ENCODE results near the gene PHF21B.
"Not testable (repeated sequence)": the region's sequence is repeated elsewhere in the genome, so short reads cannot be mapped to it uniquely, and the experiment has no call there.

PHF21B gene

DNA sequence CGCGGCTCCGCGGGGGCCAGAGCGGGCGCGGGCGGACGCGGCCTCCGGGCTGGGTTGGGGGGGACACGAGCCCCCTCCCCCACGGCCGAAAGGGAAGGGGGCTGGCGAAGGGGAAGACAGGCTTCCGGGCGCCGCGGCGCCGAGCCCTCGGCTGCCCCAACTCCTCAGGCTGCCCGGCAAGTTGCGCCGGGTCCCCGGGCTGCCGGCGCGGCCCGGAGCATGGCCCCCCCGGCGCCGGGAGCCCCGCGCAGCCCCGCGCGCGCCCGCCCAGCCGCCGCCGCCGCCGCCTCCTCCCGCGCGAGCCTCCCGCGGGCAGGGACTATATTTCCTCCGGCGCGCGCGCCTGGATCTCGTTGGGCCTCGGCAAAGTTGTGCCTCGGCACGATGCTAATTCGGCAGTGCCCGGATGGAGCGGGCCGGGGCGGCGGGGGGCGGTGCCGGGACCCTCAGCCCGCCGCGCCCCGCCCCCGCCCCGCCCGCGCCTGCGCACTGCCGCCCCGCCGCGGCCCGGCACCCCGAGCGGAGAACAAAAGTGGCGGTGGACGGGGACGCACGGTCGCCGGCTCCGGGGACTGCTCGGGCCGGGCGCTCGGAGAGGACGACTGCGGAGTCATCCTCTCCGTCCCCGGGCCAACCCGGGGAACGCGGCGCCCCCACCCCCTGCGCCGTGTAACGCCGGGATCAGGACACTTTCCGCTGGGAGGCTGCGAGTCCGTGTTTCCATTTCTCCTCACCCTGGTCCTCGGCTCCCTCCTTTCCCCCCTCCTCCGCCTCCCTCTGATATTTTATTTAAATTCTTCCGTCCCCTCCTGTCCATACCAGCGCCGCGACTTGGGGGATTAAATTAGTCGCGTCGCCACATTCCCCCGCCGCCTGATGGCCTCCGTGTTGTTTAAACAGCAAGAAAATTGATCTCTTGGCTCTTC lies at the start of gene PHF21B:
Gene PHF21B, minus strand, starts transcription at position 400 of the 926 bp plus-strand sequence. CDS start 456 bp downstream, outside the sequence.
- DNase-seq, result peak; percentile 72

DNA sequence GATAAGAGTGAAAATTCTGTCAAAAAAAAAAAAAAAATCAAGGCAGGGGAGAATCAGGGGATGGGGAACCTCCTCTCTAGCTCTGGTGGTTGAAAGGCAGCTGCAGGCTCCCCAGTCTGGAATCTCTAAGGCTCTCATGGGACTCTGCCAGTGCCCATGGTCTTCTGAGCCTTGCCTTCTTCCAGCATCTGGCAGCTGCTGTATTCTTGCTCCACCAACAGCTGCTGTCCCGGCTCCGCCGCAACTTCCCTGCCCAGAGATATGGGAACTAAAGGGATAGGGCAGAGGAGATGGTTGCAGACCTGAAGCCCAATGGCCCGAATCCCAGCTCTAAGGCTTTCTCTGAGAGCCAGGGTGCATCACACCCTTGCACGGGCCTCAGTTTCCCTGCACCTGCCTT lies 49.5 kb upstream of the PHF21B start:
- DNase-seq, result no peak

DNA sequence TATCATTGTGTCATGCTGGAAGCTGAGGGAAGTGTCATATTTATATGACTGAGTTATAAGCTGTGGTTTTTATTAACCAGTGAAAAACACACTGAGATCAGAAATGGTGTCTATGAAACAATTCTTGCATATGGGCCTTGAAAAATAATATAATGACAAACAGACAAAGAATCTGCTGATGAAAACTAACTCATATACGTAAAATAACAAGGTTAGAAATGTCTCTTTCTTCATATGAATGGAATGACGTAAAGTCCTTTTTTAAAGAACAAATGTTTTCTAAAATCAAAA lies 48.8 kb upstream of the PHF21B start:
- DNase-seq, result no peak

DNA sequence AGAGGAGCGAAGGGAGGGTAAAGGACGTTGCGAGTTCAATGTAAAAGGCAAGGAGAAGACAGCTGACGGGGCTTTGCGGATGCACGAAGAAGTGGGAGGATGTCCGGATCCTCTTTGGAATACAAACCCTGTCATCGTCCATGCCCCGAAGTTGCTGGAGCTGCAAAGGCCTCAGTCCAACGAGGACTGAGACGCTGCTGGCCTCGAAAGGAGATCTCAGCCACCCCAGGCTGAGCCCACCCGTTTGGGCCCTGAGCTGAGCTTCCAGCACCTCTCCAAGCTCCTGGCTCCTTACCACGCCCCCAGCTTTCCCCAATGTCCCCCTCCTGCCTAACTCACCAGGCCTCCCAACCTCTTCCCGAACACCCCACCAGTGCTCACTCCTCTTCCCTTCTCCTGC lies 46.1 kb upstream of the PHF21B start:
- no peak for DNase-seq

DNA sequence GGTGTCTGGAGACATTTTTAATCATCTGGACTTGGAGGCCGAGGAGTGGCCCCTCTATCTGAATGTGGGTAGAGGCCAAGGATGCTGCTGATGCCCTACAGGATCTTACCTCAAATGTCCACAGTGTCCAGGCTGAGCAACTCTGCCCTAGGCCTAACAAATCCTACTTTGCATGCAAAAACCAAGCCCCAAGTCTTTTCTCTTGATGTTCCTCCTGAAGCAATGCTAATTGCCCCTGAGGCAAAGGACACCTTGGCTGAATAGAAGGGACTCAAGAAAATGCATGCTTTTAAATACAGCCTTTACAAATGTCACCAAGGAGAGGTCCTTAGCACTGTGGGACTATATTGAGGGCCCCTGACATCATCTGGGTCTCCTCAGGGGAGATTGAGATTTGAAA lies 43.8 kb upstream of the PHF21B start:
- no peak for DNase-seq

DNA sequence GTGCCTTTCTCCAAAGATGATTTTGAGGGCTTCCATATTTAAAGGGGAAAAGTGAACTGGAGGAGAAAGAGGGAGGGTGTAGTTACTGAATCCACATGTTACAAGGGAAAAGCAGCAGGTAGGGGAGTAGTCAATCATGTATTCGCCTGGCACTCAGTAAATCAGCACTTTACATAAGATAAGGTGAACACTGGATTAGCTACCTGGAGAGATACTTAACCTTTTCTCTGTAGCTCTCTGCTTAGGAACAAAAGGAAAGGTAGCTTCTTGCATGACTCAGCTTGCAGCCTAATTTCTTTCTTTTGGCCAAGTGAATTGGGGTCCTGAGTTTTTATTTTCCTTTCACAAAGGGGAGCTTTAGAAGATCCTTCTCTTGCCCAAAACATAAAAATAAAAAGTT lies 43.3 kb upstream of the PHF21B start:
- DNase-seq, result no peak

DNA sequence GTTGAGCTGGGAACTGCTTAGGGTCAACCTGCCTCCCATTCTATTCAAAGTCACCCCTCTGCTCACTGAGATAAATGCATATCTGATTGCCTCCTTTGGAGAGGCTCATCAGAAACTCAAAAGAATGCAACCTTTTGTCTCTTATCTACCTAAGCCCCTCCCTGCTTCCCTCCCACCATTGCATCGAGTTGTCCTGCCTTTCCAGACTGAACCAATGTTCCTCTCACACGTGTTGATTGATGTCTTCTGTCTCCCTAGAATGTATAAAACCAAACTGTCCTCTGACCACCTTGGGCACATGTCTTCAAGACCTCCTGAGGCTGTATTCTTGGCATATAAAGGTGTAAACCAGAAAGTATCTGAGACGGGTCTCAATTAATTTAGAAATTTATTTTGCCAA lies 42.9 kb upstream of the PHF21B start:
- DNase-seq, result not testable (repeated sequence)

DNA sequence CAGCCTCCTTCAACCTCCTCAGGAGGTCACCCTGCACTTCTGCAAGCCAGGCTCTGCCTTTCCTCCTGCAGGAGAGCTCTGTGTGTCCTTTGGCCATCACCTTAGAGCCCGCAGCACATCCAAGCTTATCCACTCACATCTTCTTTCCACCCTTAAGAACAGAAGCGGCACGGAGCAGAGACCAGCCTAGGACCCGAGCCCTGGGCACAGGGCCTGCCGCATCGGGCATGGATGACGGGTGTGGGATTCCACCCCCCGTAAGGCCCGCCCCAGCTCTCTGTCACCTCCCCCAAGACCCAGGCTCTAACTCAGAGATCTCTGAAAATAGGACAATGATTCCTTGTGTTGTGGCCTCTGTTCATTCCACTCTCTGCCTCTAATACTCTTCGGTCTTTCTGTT lies 42.1 kb upstream of the PHF21B start:
- no peak for DNase-seq

DNA sequence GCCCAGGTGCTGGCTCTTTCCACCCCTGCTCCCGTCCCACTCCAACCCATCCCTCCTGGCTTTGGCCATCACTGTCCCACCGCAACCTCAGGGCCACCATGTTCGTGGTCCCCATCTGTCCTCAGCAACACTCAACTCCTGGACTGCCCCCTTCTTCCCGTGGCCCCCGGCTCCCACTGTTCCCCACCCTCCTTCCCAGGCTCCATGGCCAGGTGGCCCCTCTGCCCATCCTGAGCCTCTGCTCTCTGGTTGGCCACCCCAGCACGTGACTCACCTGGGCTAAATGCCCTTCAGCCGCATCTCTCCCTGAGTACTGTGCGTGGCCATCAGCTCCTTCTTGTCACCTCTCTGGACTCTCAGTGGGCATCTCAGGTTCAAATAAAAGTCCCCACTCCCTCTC lies 41.6 kb upstream of the PHF21B start:
- DNase-seq, result no peak

DNA sequence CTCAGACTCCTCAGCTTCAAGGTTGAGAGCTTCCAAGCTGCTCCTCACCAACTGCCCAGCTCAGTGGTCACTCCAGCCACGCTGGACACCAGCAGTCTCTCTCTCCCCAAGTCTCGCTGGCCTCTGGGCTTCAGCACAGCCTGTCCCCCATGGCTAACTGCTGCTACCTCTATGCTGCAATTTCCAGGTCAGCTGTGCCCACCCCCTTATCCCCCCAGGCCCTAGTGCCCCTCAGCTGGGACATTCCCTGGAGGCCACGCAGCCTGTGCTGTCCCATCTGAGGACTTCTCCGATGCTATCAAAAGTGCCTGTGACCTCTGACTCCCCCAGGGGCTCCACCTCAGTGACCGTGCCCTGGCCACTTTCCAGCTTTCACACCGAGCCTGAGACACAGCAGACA lies 37.5 kb upstream of the PHF21B start:
- DNase-seq, result no peak

DNA sequence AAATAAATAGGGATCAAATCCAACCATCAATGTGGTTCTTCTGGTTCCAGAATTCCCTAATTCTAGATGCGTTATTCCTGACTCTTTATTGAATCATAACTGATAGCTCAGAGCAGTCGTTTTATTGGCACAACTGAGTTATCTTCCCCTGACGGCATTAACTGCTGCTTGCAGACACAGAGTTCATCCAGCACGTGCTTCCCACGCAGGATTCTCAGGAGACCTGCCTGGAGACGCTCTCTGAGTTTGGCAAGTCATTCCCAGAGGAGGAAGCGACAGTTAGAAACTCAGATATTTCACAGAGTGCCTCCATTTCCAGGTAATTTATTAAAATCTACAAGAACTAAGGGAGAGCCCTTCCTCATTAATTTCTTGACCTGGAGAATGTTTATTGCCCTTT lies 35.4 kb upstream of the PHF21B start:
- DNase-seq, result no peak

DNA sequence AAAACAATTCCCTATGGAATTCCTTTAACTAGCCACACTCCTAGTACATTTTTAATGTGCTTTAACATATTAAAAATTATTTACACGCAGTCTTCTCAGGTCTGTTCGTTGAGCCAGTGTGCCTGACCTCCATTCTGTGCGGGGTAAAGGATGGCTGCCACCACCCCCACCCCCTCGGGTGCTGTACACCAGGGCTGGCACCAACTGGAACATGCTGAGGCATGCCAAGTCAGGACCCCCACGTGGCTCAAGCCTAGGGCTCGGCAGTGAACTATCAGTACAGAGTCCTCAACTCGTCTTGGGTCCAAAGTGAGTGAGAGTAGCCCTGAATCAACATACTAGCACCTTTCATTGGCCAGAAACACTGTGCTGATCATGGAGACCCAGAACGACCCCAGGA lies 32.5 kb upstream of the PHF21B start:
- DNase-seq, result no peak

DNA sequence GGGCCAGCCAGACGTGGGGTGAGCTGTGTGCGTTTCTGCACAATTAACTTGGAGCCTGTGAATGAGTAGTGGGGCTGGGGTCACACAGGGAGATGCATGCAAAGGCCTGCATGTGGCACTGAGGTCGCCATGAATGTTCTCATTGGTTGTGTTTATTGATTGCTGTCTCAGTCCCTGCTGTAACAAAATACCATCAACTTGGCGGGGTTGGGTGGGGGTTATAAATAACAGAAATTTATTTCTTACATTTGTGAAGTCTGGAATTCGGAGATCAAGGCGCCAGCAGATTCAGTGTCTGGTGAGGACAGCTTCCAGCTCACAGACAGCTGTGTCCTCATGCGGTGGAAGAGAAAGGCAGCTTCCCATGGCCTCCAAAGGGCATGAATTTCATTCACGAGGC lies 29.3 kb upstream of the PHF21B start:
- no peak for DNase-seq

DNA sequence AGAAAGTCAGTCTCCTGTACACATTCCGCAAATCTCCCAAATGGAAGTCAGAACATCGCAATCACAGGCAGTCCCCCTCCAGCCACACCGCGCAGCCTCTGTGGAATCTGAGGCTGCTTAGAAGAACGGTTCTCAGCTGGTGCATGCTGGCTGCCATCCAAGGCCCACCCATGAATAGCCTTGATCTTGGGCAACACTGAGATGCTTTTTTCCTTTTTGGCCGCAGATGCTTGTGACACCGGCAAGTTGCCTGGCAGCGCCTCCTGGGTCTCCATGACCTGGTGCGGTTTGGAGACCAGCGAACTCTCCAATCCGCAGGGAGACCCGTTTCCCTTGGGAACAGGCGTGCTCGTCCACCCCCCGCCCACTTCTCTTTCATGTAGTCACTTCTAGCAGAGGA lies 26.3 kb upstream of the PHF21B start:
- DNase-seq, result peak; percentile 69

DNA sequence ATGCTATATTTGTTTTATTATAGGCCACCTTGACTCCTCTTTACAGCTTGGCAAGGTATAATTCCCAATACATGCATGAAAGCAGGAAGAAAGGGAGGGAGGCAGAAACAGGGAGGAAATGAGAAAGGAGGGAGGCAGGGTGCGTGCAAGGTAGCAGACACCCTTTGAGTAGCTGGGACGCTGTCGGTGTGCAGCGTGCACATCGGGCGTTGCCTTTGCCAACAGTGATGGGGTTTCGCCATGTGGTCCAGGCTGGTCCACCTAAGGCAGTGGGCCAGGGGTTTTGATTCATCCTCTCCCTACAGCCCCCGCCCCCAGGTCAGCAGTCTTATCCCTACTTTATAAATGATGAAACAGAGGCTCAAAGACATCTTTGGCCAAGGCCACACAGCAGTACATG lies 25.0 kb upstream of the PHF21B start:
- DNase-seq, result no peak

DNA sequence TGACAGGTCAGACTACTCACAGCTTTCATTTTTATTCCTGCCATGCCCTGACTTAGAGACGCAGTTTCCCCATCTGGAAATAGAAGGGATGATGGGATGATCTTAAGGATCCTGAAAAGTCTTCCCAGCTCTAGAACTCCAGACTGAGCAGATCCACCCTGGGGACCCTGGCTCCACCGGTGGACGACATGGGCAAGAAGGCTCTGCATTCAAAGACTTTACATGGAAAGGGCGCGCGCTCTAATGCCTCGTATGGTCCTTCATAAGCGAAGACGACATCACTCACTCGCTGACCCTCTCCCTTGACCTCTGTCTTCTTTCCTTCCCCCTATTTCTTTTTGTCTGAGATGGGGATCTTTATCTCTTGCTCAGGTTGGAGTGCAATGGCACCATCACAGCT lies 24.4 kb upstream of the PHF21B start:
- no peak for DNase-seq

DNA sequence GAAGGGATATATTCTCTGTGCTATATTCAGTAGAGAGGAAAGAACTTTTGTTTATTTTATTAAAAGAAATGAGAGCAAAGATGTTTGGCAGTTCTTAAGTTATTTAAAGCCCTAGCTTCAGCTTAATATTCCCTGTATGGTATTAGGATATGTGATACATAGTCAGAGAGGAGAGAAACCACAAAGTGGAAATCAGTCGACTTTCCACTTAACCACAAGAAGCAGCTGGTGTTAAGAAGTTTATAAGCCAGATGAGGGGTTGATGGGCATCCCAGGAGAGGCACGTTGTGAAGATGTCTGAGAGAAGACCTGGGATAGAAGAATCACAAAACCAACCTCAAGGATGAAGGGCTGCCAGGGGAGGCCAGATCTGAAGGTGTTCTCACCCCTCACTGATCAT lies 23.3 kb upstream of the PHF21B start:
- no peak for DNase-seq

DNA sequence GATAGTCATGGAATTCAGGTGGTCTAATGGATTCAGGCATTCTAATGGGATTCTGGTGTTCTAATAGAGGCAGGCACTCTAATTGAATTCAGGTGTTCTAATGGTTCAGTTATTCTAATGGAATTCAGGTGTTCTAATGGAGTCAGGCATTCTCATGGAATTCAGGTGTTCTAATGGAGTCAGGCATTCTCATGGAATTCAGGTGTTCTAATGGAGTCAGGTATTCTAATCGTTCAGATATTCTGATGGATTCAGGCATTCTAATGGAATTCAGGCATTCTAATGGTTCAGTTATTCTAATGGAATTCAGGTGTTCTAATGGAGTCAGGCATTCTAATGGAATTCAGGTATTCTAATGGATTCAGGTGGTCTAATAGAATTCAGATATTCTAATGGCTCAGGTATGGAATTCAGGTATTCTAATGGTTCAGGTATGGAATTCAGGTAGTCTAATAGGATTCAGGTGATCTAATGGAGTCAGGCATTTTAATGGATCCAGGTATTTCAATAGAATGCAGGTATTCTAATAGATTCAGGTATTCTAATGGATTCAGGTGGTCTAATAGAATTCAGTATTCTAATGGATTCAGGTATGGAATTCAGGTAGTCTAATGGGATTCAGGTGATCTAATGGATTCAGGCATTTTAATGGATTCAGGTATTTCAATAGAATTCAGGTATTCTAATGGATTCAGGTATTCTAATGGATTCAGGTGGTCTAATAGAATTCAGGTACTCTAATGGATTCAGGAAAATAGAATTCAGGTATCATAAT lies 22.0 kb upstream of the PHF21B start:
- DNase-seq, result no peak

DNA sequence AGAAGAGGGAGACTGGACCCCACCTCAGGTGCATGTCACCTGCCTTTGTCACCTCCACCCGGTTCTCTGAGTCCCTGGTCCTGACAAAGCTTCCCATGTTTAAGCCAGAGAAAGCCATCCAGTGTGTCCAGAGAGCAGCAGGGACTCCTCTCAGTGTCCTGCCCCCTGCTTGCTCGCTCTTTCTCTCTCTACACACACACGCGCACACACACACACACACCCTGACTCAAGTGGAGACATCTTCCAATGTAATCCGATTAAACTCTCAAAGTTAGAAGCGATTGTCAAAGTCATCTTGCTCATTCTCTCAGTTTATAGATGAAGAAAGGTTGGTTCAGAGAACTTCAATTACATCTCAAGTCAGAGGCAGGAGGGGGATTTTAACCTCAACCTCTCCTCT lies 19.7 kb upstream of the PHF21B start:
- no peak for DNase-seq

DNA sequence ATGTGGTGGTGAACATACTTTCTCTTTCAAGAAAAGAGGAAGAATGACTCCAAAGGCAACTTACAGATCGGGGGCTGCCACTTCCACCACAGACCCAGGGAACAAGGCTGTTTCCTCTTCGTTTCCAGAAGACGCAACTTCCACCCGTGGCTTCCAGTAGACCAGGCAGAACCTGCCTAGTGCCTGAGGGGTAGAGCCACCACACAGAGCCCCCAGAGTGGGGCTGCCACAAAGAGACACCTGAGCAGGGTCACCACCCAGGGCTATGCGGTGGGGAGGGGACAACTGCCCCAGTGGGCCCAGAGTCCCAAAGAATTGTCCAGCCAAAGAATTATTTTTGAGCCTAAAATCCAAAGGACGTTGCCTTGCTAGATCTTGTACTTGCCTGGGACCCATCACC lies 16.7 kb upstream of the PHF21B start:
- no peak for DNase-seq

DNA sequence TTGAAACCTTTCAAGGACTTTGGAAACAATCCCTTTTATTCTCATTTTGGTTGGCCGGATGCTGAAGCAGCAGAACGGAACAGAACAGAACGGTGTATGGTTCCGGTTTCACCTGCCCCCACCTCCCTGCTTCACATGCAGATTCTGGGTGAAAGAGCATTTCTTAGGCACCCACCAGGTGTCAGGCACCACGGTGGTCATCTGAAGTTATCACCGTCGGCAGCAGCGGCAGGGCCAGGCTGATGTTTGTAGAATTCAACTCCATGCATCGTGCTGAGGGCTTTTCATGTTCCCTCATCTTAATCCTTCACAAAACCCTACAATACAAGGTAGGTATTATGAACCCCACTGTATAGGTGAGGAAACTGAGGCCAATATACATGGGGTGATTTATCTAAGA lies 13.6 kb upstream of the PHF21B start:
- no peak for DNase-seq

DNA sequence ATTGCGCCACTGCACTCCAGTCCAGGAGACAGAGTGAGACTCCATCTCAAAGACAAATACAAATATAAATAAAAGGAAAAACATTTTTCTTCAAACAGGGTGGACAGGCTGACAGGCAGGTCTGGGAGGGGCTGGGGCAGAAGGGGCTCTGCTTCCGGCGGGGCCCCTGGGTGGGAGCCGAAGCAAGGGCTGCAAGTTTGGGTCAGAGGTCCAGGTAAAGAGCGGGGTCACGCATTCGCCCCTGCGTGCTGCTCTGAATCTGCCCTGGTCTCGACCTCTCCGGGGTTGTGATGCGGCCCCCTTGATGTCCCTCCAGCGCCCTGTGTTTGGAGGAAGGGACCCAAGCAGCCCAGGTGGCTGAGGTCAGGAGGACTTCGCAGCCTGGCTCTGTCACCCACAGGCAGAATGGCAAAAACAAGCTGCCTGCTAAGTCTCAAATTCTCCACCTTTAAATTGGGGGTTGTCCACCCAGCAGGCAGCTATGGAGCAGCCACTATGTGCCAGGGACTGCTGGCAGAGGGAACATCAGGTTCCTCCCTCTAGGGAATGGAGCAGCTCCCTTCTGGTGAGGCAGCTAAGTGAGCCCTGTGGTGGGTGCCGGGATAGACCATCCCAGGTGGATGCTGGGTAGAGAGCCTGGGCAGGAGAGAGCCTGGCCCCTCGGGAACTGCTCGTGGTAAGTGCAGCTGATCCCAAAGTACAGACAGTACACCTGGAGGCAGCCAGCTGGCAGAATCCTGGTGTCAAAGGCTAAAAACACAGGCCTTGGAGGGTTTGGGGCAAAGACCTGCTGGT lies 10.3 kb upstream of the PHF21B start:
- no peak for DNase-seq

DNA sequence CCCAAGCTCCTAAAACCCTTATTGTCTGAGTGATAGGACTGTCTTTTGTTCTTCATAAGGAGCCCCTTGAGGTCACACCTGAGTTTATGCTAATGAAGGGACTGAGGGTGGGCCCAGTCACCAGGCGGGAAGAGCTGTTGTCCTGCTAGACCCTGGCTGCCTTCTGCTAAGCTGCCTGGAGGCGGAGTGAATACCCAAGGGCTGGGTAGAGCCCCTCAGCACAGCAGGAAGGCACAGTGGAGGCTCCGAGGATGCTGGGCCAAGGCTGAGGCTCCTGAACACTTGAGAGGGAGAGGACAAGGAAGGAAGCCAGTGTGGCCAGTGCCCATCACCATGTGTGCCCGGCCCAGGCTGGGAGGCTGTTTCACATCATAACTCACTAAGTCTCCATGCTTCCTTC lies 4.8 kb upstream of the PHF21B start:
- no peak for DNase-seq

DNA sequence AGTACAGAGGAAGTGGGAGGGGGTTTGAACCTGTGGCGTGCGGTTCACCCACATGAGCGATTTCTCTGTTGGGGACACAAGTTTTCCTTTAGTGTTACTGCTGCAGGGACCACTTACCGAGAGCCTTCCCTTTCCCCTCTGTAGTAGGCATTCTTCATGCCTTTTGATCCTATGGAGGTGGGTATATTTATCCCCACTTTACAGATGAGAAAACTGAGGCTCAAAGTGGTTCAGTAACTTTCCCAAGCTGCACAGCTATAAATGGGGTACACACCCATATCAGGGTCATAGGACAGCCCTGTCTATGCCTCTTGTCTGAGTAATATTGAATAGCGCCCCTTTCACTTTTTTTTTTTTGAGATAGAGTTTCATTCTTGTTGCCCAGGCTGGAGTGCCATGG lies 3.3 kb upstream of the PHF21B start:
- DNase-seq, result no peak

All from NCI-H1105 (cell line).